KMS-11 (cell line): ENCODE measurements around the gene FMR1.

Experiments used
- H2AFZ ChIP-seq: fragments of 200-600 bp; sonication (generic); 2 replicates; pipeline ENCODE4 v1.6.1; 2016; ENCODE audit warnings: antibody characterized with exemption, mixed run types, low read depth
- H3K27ac ChIP-seq: fragments of 200-600 bp; sonication (generic); 2 replicates; pipeline ENCODE4 v1.6.1; 2016; ENCODE audit warnings: mild to moderate bottlenecking, mixed run types
- H3K27me3 ChIP-seq: fragments of 200-600 bp; sonication (generic); 2 replicates; pipeline ENCODE4 v1.6.1; 2017; ENCODE audit warnings: mild to moderate bottlenecking, low read depth, mixed run types, moderate library complexity; ENCODE audit not compliant: insufficient read depth
- H3K36me3 ChIP-seq: fragments of 200-600 bp; sonication (generic); 2 replicates; pipeline ENCODE4 v1.6.1; 2017; ENCODE audit warnings: mild to moderate bottlenecking, mixed run types; ENCODE audit not compliant: insufficient read depth
- H3K4me1 ChIP-seq: fragments of 200-600 bp; sonication (generic); 2 replicates; pipeline ENCODE4 v1.6.1; 2016; ENCODE audit warnings: mild to moderate bottlenecking, low read depth, mixed run types; ENCODE audit not compliant: poor library complexity, severe bottlenecking
- H3K4me2 ChIP-seq: fragments of 200-600 bp; sonication (generic); 2 replicates; pipeline ENCODE4 v1.7.0; 2016; ENCODE audit warnings: mild to moderate bottlenecking, mixed run types
- H3K4me3 ChIP-seq: fragments of 200-600 bp; sonication (generic); IDR thresholded peaks from 2 replicates; pipeline ENCODE4 v1.6.1; 2017; ENCODE audit warnings: low read depth, low read length, mixed read lengths; ENCODE audit not compliant: insufficient read depth
- H3K79me2 ChIP-seq: fragments of 200-600 bp; sonication (generic); 2 replicates; pipeline ENCODE4 v1.6.1; 2016; ENCODE audit warnings: low read depth, mixed run types; ENCODE audit not compliant: insufficient read depth
- H3K9ac ChIP-seq: fragments of 200-600 bp; sonication (generic); 2 replicates; pipeline ENCODE4 v1.6.1; 2016; ENCODE audit warnings: mild to moderate bottlenecking, mixed run types
- H4K20me1 ChIP-seq: fragments of 200-600 bp; sonication (generic); 2 replicates; pipeline ENCODE4 v1.6.1; 2016; ENCODE audit warnings: mild to moderate bottlenecking, mixed run types; ENCODE audit not compliant: insufficient read depth
- TF ChIP-seq, protein P1 (sequence below): fragments of 200-600 bp; sonication (generic); conservative IDR thresholded peaks from 2 replicates; pipeline ENCODE4 v1.6.1; 2017; ENCODE audit warnings: low read depth, mild to moderate bottlenecking, antibody characterized with exemption, low read length, moderate library complexity, mixed read lengths

Gene FMR1

DNA sequence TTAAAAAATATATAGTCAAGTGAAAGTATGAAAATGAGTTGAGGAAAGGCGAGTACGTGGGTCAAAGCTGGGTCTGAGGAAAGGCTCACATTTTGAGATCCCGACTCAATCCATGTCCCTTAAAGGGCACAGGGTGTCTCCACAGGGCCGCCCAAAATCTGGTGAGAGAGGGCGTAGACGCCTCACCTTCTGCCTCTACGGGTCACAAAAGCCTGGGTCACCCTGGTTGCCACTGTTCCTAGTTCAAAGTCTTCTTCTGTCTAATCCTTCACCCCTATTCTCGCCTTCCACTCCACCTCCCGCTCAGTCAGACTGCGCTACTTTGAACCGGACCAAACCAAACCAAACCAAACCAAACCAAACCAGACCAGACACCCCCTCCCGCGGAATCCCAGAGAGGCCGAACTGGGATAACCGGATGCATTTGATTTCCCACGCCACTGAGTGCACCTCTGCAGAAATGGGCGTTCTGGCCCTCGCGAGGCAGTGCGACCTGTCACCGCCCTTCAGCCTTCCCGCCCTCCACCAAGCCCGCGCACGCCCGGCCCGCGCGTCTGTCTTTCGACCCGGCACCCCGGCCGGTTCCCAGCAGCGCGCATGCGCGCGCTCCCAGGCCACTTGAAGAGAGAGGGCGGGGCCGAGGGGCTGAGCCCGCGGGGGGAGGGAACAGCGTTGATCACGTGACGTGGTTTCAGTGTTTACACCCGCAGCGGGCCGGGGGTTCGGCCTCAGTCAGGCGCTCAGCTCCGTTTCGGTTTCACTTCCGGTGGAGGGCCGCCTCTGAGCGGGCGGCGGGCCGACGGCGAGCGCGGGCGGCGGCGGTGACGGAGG is at the start of gene FMR1:
Gene FMR1, plus strand, starts transcription at position 728 of the 831 bp plus-strand sequence. CDS start 261 bp downstream, outside the sequence.
- Histone ChIP-seq H3K36me3 (no peaks in the 10 kb centered on the region), H3K9ac (peak within 1 kb of the TSS; percentile 85), H3K4me1 (peaks cover 27% of the 10 kb centered on the region), H2AFZ (peak within 1 kb of the TSS; percentile 75), H3K4me3 (no peak within 1 kb of the TSS), H3K27ac (peak within 1 kb of the TSS; percentile 89), H3K4me2 (peak within 1 kb of the TSS; percentile 62), H3K27me3 (no peaks in the 10 kb centered on the region), H4K20me1 (peaks cover 4% of the 10 kb centered on the region; the same call in 1 of the 2 replicates), H3K79me2 (peaks cover 43% of the 10 kb centered on the region)
- TF ChIP-seq, protein P1, sequence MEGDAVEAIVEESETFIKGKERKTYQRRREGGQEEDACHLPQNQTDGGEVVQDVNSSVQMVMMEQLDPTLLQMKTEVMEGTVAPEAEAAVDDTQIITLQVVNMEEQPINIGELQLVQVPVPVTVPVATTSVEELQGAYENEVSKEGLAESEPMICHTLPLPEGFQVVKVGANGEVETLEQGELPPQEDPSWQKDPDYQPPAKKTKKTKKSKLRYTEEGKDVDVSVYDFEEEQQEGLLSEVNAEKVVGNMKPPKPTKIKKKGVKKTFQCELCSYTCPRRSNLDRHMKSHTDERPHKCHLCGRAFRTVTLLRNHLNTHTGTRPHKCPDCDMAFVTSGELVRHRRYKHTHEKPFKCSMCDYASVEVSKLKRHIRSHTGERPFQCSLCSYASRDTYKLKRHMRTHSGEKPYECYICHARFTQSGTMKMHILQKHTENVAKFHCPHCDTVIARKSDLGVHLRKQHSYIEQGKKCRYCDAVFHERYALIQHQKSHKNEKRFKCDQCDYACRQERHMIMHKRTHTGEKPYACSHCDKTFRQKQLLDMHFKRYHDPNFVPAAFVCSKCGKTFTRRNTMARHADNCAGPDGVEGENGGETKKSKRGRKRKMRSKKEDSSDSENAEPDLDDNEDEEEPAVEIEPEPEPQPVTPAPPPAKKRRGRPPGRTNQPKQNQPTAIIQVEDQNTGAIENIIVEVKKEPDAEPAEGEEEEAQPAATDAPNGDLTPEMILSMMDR = no peak

DNA sequence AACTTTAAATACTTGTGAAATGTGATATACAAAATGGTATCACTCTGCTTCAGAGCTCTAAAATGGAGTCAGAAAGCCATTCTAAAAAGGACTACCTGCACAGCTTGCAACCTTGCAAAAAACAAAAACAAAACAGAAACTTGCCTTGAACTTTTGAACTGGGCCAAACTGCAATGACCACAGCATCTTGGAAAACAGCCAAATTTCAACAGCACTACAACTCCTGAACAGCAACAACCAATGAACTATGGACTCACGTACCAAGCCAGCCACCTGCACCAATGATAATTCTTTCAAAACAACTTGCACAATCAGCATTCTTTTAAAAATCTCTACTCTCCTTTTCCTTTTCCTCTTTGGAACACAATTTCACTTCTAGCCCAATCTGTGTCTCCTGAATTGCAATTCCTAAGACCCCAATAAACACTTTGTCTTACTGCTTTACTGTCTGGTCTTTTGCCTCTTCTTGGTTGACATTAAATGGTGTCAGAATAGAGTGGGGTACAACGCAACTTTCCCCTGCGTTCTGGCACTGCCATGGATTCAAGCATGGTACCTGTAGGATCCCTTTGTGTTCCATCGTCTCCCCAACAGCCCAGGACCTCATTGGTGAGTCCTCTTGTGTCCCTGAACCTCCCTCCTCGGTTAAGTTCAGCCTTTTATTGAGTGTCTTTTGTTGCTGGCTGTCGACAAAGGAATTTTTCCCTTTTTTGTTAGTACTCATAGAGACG is 35.7 kb upstream of the FMR1 start:
- Histone ChIP-seq H3K4me3 (no peak overlapping the region), H2AFZ (peak overlapping the region; percentile 48)

DNA sequence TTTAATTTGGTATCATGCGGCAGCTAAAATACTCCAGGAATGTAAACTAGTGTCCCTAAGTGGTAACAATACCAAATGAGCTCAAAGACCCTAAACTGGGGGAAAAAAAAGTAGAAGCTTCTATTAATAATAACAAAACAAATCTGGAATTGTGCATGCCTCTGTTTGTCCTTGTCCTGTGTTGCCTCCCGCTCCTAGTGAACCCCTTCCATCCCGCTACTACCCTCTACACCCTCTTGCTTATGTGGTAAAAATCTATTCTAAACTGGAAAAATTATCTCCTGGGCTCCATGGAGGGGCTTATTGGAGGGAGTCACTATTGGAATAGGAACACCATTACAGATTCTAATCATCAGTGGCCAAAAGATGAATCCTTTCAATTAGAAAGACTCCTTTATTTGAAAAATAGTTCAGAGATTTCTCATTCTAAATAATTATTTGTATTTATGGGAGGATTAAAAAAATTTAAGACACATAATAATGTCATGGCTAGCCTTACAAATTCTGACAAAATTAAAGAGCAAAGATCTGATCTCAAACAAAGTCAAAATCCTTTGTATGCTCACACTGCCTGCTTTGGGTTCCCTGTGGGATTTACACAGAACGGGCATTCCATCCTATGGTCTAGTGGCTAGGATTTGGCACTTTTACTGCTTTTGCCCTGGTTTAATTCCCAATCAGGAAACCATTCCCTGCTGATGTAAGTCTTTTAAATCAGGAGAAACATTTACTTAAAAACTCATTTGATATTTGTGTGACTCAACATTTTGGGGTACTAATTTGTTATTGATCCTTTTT is 34.7 kb upstream of the FMR1 start:
- no peak overlapping the region for H3K27ac ChIP-seq
- no peak overlapping the region for H3K4me2 ChIP-seq
- H3K4me1 ChIP-seq = peaks cover 20% of the 10 kb centered on the region
- no peak overlapping the region for H3K9ac ChIP-seq
- no peaks in the 10 kb centered on the region for H3K36me3 ChIP-seq
- TF ChIP-seq, protein P1 = no peak
- no peak overlapping the region for H3K4me3 ChIP-seq
- H3K79me2 ChIP-seq = no peaks in the 10 kb centered on the region
- H3K27me3 ChIP-seq = no peaks in the 10 kb centered on the region
- H4K20me1 ChIP-seq = no peaks in the 10 kb centered on the region
- H2AFZ ChIP-seq = no peak overlapping the region

More for the DNA sequence above, 35.7 kb upstream of the FMR1 start:
- Histone ChIP-seq H3K9ac (0 out of 2 replicates have a peak overlapping the region, but pooled peaks have one; percentile 35), H3K27ac (peak overlapping the region; percentile 74), H4K20me1 (no peaks in the 10 kb centered on the region), H3K36me3 (no peaks in the 10 kb centered on the region), H3K4me2 (0 out of 2 replicates have a peak overlapping the region, but pooled peaks have one; percentile 31), H3K4me1 (peaks cover 20% of the 10 kb centered on the region), H3K79me2 (no peaks in the 10 kb centered on the region), H3K27me3 (no peaks in the 10 kb centered on the region)
- TF ChIP-seq, protein P1 = no peak

DNA sequence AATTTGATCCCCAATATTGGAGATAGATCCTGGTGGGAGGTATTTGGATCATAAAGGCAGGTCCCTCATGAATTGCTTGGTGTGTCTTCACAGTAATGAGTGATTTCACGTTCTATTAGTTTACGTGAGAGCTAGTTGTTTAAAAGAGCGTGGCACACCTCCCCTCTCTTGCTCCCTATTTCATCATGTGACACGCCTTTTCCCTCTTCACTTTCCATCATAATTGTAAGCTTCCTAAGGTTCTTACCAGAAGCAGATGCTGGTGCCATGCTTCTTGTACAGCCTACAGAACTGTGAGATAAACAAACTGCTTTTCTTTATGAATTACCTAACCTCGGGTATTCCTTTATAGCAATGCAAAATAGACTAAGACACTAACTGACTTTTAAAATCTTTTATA is 34.0 kb upstream of the FMR1 start:
- Histone ChIP-seq H3K79me2 (no peaks in the 10 kb centered on the region), H3K27ac (no peak overlapping the region), H3K4me1 (peaks cover 20% of the 10 kb centered on the region), H3K4me3 (no peak overlapping the region), H3K4me2 (no peak overlapping the region), H4K20me1 (no peaks in the 10 kb centered on the region), H2AFZ (no peak overlapping the region), H3K9ac (no peak overlapping the region), H3K27me3 (no peaks in the 10 kb centered on the region), H3K36me3 (no peaks in the 10 kb centered on the region)
- TF ChIP-seq, protein P1 = no peak
